ENCODE data around the gene CEP104. TPM values are rescaled to one million over a fixed set of nuclear protein-coding genes. Genes with fewer than 3 reads are reported as not detected.

The CEP104 gene
- total and polyA plus RNA-seq, 4 donors, result 7.5 to 23.2 (median 12.0) TPM

- H3K4me1 ChIP-seq (ENCODE audit: control insufficient read depth in 4 of 4, insufficient read depth in 4 of 4, low read length in 3 of 4), result peaks cover 0 to 25% (median 10%) of the 10 kb centered on the region in 4 donors
- H3K9ac ChIP-seq (ENCODE audit: low read depth in 1 of 2, low read length in 2 of 2), result no peak overlapping the region
- H3K27me3 ChIP-seq (ENCODE audit: control insufficient read depth in 4 of 4, insufficient read depth in 4 of 4, low read length in 3 of 4), result no peaks in the 10 kb centered on the region
- no peak for DNase-seq (ENCODE audit: low spot score)
- 87% methylated on average over 10 of the region's 10 CpGs for WGBS
- H3K36me3 ChIP-seq (ENCODE audit: control insufficient read depth in 4 of 4, insufficient read depth in 3 of 4, low read depth in 1 of 4, low read length in 3 of 4), result peaks cover 10 to 46% (median 16%) of the 10 kb centered on the region in 4 donors
- H3K4me3 ChIP-seq (ENCODE audit: low read depth in 1 of 3, low read length in 3 of 3), result no peak overlapping the region
- TF ChIP-seq RAD21 (IDR thresholded peaks at IDR 0.05) (no peak), RXRA (IDR thresholded peaks at IDR 0.05) (no peak), FOXA2 (IDR thresholded peaks at IDR 0.05) (no peak), NR2F2 (IDR thresholded peaks at IDR 0.05) (no peak), HNF4A (conservative IDR thresholded peaks at IDR 0.05) (no peak), TAF1 (conservative IDR thresholded peaks at IDR 0.05) (no peak), SP1 (IDR thresholded peaks at IDR 0.05) (no peak), GABPA (IDR thresholded peaks at IDR 0.05 in 1 of 2, conservative IDR thresholded peaks at IDR 0.05 in 1 of 2) (no peak), EGR1 (IDR thresholded peaks at IDR 0.05; ENCODE audit: low read depth in 2 of 2) (no peak), FOXA1 (IDR thresholded peaks at IDR 0.05) (no peak), JUND (IDR thresholded peaks at IDR 0.05) (no peak), YY1 (IDR thresholded peaks at IDR 0.05) (no peak), ZBTB33 (IDR thresholded peaks at IDR 0.05) (no peak), HNF4G (IDR thresholded peaks at IDR 0.05) (no peak)
- TF ChIP-seq, protein P1, sequence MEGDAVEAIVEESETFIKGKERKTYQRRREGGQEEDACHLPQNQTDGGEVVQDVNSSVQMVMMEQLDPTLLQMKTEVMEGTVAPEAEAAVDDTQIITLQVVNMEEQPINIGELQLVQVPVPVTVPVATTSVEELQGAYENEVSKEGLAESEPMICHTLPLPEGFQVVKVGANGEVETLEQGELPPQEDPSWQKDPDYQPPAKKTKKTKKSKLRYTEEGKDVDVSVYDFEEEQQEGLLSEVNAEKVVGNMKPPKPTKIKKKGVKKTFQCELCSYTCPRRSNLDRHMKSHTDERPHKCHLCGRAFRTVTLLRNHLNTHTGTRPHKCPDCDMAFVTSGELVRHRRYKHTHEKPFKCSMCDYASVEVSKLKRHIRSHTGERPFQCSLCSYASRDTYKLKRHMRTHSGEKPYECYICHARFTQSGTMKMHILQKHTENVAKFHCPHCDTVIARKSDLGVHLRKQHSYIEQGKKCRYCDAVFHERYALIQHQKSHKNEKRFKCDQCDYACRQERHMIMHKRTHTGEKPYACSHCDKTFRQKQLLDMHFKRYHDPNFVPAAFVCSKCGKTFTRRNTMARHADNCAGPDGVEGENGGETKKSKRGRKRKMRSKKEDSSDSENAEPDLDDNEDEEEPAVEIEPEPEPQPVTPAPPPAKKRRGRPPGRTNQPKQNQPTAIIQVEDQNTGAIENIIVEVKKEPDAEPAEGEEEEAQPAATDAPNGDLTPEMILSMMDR (IDR thresholded peaks at IDR 0.05; ENCODE audit: low read depth, low read length, missing input control), result no peak
- TF ChIP-seq, protein P2, sequence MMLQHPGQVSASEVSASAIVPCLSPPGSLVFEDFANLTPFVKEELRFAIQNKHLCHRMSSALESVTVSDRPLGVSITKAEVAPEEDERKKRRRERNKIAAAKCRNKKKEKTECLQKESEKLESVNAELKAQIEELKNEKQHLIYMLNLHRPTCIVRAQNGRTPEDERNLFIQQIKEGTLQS (IDR thresholded peaks at IDR 0.05), result no peak
- TF ChIP-seq, protein P3, sequence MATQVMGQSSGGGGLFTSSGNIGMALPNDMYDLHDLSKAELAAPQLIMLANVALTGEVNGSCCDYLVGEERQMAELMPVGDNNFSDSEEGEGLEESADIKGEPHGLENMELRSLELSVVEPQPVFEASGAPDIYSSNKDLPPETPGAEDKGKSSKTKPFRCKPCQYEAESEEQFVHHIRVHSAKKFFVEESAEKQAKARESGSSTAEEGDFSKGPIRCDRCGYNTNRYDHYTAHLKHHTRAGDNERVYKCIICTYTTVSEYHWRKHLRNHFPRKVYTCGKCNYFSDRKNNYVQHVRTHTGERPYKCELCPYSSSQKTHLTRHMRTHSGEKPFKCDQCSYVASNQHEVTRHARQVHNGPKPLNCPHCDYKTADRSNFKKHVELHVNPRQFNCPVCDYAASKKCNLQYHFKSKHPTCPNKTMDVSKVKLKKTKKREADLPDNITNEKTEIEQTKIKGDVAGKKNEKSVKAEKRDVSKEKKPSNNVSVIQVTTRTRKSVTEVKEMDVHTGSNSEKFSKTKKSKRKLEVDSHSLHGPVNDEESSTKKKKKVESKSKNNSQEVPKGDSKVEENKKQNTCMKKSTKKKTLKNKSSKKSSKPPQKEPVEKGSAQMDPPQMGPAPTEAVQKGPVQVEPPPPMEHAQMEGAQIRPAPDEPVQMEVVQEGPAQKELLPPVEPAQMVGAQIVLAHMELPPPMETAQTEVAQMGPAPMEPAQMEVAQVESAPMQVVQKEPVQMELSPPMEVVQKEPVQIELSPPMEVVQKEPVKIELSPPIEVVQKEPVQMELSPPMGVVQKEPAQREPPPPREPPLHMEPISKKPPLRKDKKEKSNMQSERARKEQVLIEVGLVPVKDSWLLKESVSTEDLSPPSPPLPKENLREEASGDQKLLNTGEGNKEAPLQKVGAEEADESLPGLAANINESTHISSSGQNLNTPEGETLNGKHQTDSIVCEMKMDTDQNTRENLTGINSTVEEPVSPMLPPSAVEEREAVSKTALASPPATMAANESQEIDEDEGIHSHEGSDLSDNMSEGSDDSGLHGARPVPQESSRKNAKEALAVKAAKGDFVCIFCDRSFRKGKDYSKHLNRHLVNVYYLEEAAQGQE (IDR thresholded peaks at IDR 0.05), result no peak
- H3K9me3 ChIP-seq (ENCODE audit: control insufficient read depth in 4 of 4, low read length in 3 of 4), result no peaks in the 10 kb centered on the region
- H3K27ac ChIP-seq (ENCODE audit: low read depth in 1 of 2, low read length in 2 of 2), result no peak overlapping the region
Measured at GRCh38 chr1:3787349-3787715, 69.7 kb downstream of the CEP104 start.

Measured in liver (tissue), 9 donors.